Myocyte (in vitro differentiated cells): Measurements from ENCODE around the gene IFI30. TPM values are rescaled to one million over a fixed set of nuclear protein-coding genes. Genes with fewer than 3 reads are reported as not detected.

Source experiments
- DNase-seq: peaks from one replicate; pipeline ENCODE4 v3.0.0-alpha.2; 2012; ENCODE audit warnings: low read depth
- total RNA-seq: library from RNA; depleted of rRNA; stranded (reverse); fragments of >200 nt; gene quantifications from 2 replicates; pipeline ENCODE4 v1.2.3, GENCODE V29; 2014

Gene IFI30
- total RNA-seq, 1 donor from 2014 or later: 6.5 TPM

GRCh38 chr19:18223860-18224524 lies 50.4 kb downstream of the IFI30 start:
- DNase-seq: no peak

GRCh38 chr19:18224525-18225354 lies 51.1 kb downstream of the IFI30 start:
- DNase-seq: peak; percentile 97

- no peak for DNase-seq
Measured at GRCh38 chr19:18225355-18225701, 51.7 kb downstream of the IFI30 start.

GRCh38 chr19:18225702-18226468 lies 52.3 kb downstream of the IFI30 start, which contains the start of gene PDE4C:
Gene PDE4C (minus strand): TSS chr19:18226438. CDS start chr19:18226415, 23 bp downstream.
- no peak for DNase-seq

GRCh38 chr19:18226956-18227780 lies 53.6 kb downstream of the IFI30 start:
- no peak for DNase-seq

Other genes with a start within 250 kb of the IFI30 start
- 56.5 and 61.3 TPM in 2 replicates for gene CCDC124, start 240.8 kb upstream of the IFI30 start, total RNA-seq
- not detected in 2 replicates for gene KCNN1, start 206.7 kb upstream of the IFI30 start, total RNA-seq
- gene ARRDC2, start 165.6 kb upstream of the IFI30 start, total RNA-seq: 3.8 and 6.3 TPM in 2 replicates
- gene IL12RB1, start 86.9 kb upstream of the IFI30 start, total RNA-seq: not detected in 2 replicates
- gene MAST3, start 76.0 kb upstream of the IFI30 start, total RNA-seq: 5.8 and 6.2 TPM in 2 replicates
- 48.4 and 50.5 TPM in 2 replicates for gene PIK3R2, start 20.6 kb upstream of the IFI30 start, total RNA-seq
- gene MPV17L2, start 19.4 kb downstream of the IFI30 start, total RNA-seq: 52.1 and 68.6 TPM in 2 replicates
- gene RAB3A, start 30.2 kb downstream of the IFI30 start, total RNA-seq: 2.7 and 3.4 TPM in 2 replicates
- 1.7 TPM in 1 of 2 replicates, not detected in the other for gene PDE4C, start 52.6 kb downstream of the IFI30 start, total RNA-seq
- gene IQCN, start 100.6 kb downstream of the IFI30 start, total RNA-seq: 1.1 and 1.2 TPM in 2 replicates
- 244 and 299 TPM in 2 replicates for gene JUND, start 107.8 kb downstream of the IFI30 start, total RNA-seq
- gene LSM4, start 149.3 kb downstream of the IFI30 start, total RNA-seq: 290 and 353 TPM in 2 replicates
- 32.1 and 47.9 TPM in 2 replicates for gene PGPEP1, start 166.8 kb downstream of the IFI30 start, total RNA-seq
- 104 and 116 TPM in 2 replicates for gene GDF15, start 212.3 kb downstream of the IFI30 start, total RNA-seq
- not detected in 2 replicates for gene LRRC25, start 223.8 kb downstream of the IFI30 start, total RNA-seq
- 124 and 134 TPM in 2 replicates for gene SSBP4, start 245.6 kb downstream of the IFI30 start, total RNA-seq